B cell (primary cell): ENCODE data around the gene PPP2R5E. TPM values are rescaled to one million over a fixed set of nuclear protein-coding genes. Genes with fewer than 3 reads are reported as not detected.

ENCODE experiments used
- ATAC-seq: fragments of 200-7000 bp; cut with Tn5 transposase; one replicate; pipeline ENCODE4 v1.10.0; 2021; ENCODE audit warnings: low read depth, mild to moderate bottlenecking, moderate number of reproducible peaks, moderate library complexity
- CTCF ChIA-PET: fragments of 350-600 bp; sonication (Branson Sonifier 250); formaldehyde crosslinking; loops from one replicate; lab custom pipeline; 2021; ENCODE audit warnings: antibody characterized with exemption, inconsistent platforms; lab: Charles Lee
- POLR2A ChIA-PET: fragments of 350-600 bp; sonication (Branson Sonifier 250); formaldehyde crosslinking; loops from one replicate; lab custom pipeline; 2021; ENCODE audit warnings: antibody characterized with exemption; lab: Charles Lee
- DNase-seq: peaks from one replicate; pipeline ENCODE4 v3.0.0; 2013
- H2AFZ ChIP-seq: 2 replicates; pipeline ENCODE4 v1.6.1; 2012; ENCODE audit warnings: mild to moderate bottlenecking, low read depth, low read length; ENCODE audit not compliant: insufficient read depth, poor library complexity, severe bottlenecking
- H3K27ac ChIP-seq, 2 donors: 1 replicate in 1 of 2; 2 replicates in 1 of 2; pipeline ENCODE4 v1.5.1; 2012 to 2013; ENCODE audit warnings: low read length in 2 of 2, mild to moderate bottlenecking in 2 of 2, moderate library complexity in 1 of 2
- H3K27me3 ChIP-seq, 4 experiments: fragments of 200-600 bp in 1 of 4; sonication (generic) in 1 of 4; replicated peaks in 1 of 4; 1 replicate in 2 of 4; 2 replicates in 2 of 4; pipeline versions ENCODE4 v1.6.1 to v1.7.0; 2013 to 2016; ENCODE audit warnings: low read length in 3 of 4, mild to moderate bottlenecking in 2 of 4, mixed read lengths in 1 of 4, moderate library complexity in 1 of 4; ENCODE audit not compliant: insufficient read depth in 4 of 4, control insufficient read depth in 3 of 4; ENCODE audit errors: control extremely low read depth in 1 of 4
- H3K36me3 ChIP-seq, 2 experiments: replicated peaks in 1 of 2; 1 replicate in 1 of 2; 2 replicates in 1 of 2; pipeline versions ENCODE4 v1.6.1 to v1.7.1; 2013; ENCODE audit warnings: low read length in 1 of 2; ENCODE audit not compliant: insufficient read depth in 2 of 2, control insufficient read depth in 1 of 2; ENCODE audit errors: control extremely low read depth in 1 of 2, extremely low read depth in 1 of 2
- H3K4me1 ChIP-seq, 2 donors: fragments of 200-600 bp in 1 of 2; sonication (generic) in 1 of 2; 1 replicate in 1 of 2; 2 replicates in 1 of 2; pipeline versions ENCODE4 v1.5.1 to v1.6.1; 2013 to 2017; ENCODE audit warnings: low read length in 2 of 2; ENCODE audit not compliant: control insufficient read depth in 2 of 2, insufficient read depth in 2 of 2
- H3K4me2 ChIP-seq: replicated peaks from 2 replicates; pipeline ENCODE3; 2012; ENCODE audit warnings: mild to moderate bottlenecking, low read depth, low read length; ENCODE audit not compliant: poor library complexity, severe bottlenecking
- H3K4me3 ChIP-seq, 5 experiments: fragments of 200-600 bp in 1 of 5; sonication (generic) in 1 of 5; 1 replicate in 3 of 5; 2 replicates in 2 of 5; pipeline versions ENCODE4 v1.5.1 to v1.7.0; 2011 to 2016; ENCODE audit warnings: low read length in 4 of 5, mild to moderate bottlenecking in 4 of 5, low read depth in 2 of 5, control low read depth in 1 of 5, moderate library complexity in 1 of 5; ENCODE audit not compliant: insufficient read depth in 1 of 5; ENCODE audit errors: control extremely low read depth in 1 of 5, extremely low read depth in 1 of 5
- H3K79me2 ChIP-seq: fragments of 200-600 bp; sonication (generic); one replicate; pipeline ENCODE4 v1.6.0; 2016; ENCODE audit warnings: low read length; ENCODE audit not compliant: control insufficient read depth, insufficient read depth
- H3K9ac ChIP-seq: fragments of 200-600 bp; sonication (generic); 2 replicates; pipeline ENCODE4 v1.6.1; 2017; ENCODE audit warnings: mild to moderate bottlenecking, low read length, moderate library complexity
- H3K9me3 ChIP-seq, 3 donors: one replicate each; pipeline versions ENCODE4 v1.6.1 to v1.7.1; 2013; ENCODE audit warnings: low read length in 2 of 3; ENCODE audit not compliant: control insufficient read depth in 2 of 3, insufficient read depth in 1 of 3; ENCODE audit errors: control extremely low read depth in 1 of 3
- H4K20me1 ChIP-seq: 2 replicates; pipeline ENCODE4 v1.6.0; 2012; ENCODE audit warnings: mild to moderate bottlenecking, low read length; ENCODE audit not compliant: insufficient read depth, control insufficient read depth, poor library complexity, severe bottlenecking
- H3K27ac Mint-ChIP-seq: one replicate; pipeline ENCODE4 v1.8.0; 2021; ENCODE audit warnings: mixed read lengths
- H3K27me3 Mint-ChIP-seq: one replicate; pipeline ENCODE4 v1.8.0; 2021; ENCODE audit warnings: mixed read lengths
- H3K4me1 Mint-ChIP-seq: one replicate; pipeline ENCODE4 v1.8.0; 2021; ENCODE audit warnings: mixed read lengths
- H3K4me3 Mint-ChIP-seq: one replicate; pipeline ENCODE4 v1.8.0; 2021; ENCODE audit warnings: mixed read lengths
- H3K9me3 Mint-ChIP-seq: one replicate; pipeline ENCODE4 v1.8.0; 2022; ENCODE audit warnings: mixed read lengths; ENCODE audit not compliant: insufficient read depth
- EZH2 ChIP-seq: IDR thresholded peaks from 2 replicates; pipeline ENCODE4 v1.6.1; 2012; ENCODE audit warnings: borderline replicate concordance, low read depth, mild to moderate bottlenecking, moderate library complexity, low read length; ENCODE audit not compliant: insufficient read depth, poor library complexity, severe bottlenecking
- WGBS: methylation state at CpG from one replicate; pipeline ENCODE4 v1.1.5; 2013; ENCODE audit warnings: missing lambda C conversion rate; ENCODE audit not compliant: insufficient coverage; 5-methylcytosine and 5-hydroxymethylcytosine counted together
- intact Hi-C: fragments of 100-400 bp; cut with micrococcal nuclease; formaldehyde crosslinking; loops from one replicate; pipeline ENCODE4 v1.10.0; 2022
- polyA plus RNA-seq: library from polyadenylated mRNA; depleted of rRNA; stranded (reverse); fragments of >200 nt; gene quantifications from 2 replicates; pipeline ENCODE4 v1.2.3, GENCODE V29; 2012
- small RNA-seq: library from RNA; depleted of rRNA; stranded (forward); fragments of <200 nt; gene quantifications from one replicate; pipeline ENCODE3, GENCODE V24; 2012; ENCODE audit warnings: low replicate concordance, low read depth; ENCODE audit not compliant: insufficient read length
- total RNA-seq, 2 donors: library from RNA; stranded (reverse); fragments of 120-200 nt in 1 of 2; gene quantifications; 1 replicate in 1 of 2; 2 replicates in 1 of 2; pipeline versions ENCODE4 v1.2.3 to v1.2.4, GENCODE V29; 2013 to 2022
- TF ChIP-seq, protein P1 (sequence below): fragments of 200-600 bp; IDR thresholded peaks from one replicate; pipeline ENCODE4 v1.8.0; 2022; ENCODE audit warnings: antibody characterized with exemption, mild to moderate bottlenecking

PPP2R5E gene
- total and polyA plus RNA-seq, 2 donors (not counting 1 experiment from before 2014, with no cell fraction given): 6.3 to 40.6 TPM

GRCh38 chr14:63322472-63322871 is 220.7 kb downstream of the PPP2R5E start:
- Histone ChIP-seq H3K4me1 (no peaks in the 10 kb centered on the region), H3K9me3 (peaks cover 0 to 2% (median 0%) of the 10 kb centered on the region in 3 donors), H3K79me2 (no peaks in the 10 kb centered on the region), H3K4me2 (no peak overlapping the region), H2AFZ (no peak overlapping the region), H3K27me3 (peaks cover 0 to 2% (median 0%) of the 10 kb centered on the region in 4 experiments), H4K20me1 (no peaks in the 10 kb centered on the region), H3K9ac (no peak overlapping the region), H3K36me3 (no peaks in the 10 kb centered on the region), H3K27ac (no peak overlapping the region), H3K4me3 (no peak overlapping the region)
- Mint-ChIP-seq H3K27ac (no peak overlapping the region), H3K27me3 (peaks cover 14% of the 10 kb centered on the region), H3K4me1 (no peaks in the 10 kb centered on the region), H3K9me3 (no peaks in the 10 kb centered on the region), H3K4me3 (no peak overlapping the region)
- intact Hi-C loops: no loop called here
- WGBS: 100% methylated on average over 1 of the region's 1 CpG
- TF ChIP-seq, protein P1, sequence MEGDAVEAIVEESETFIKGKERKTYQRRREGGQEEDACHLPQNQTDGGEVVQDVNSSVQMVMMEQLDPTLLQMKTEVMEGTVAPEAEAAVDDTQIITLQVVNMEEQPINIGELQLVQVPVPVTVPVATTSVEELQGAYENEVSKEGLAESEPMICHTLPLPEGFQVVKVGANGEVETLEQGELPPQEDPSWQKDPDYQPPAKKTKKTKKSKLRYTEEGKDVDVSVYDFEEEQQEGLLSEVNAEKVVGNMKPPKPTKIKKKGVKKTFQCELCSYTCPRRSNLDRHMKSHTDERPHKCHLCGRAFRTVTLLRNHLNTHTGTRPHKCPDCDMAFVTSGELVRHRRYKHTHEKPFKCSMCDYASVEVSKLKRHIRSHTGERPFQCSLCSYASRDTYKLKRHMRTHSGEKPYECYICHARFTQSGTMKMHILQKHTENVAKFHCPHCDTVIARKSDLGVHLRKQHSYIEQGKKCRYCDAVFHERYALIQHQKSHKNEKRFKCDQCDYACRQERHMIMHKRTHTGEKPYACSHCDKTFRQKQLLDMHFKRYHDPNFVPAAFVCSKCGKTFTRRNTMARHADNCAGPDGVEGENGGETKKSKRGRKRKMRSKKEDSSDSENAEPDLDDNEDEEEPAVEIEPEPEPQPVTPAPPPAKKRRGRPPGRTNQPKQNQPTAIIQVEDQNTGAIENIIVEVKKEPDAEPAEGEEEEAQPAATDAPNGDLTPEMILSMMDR: no peak
- no peak for TF ChIP-seq EZH2
- ChIA-PET POLR2A (no interaction called here), CTCF (no interaction called here)
- ATAC-seq (no peak), DNase-seq (no peak)

Small RNA genes within 50 kb of the gene (small RNA-seq; reads per million reads assigned to genes)
- not detected for gene RF00601

Other genes starting within 250 kb of the PPP2R5E start
- gene GPHB5, start 224.4 kb downstream of the PPP2R5E start, total RNA-seq: not detected in 2 replicates
- gene GPHB5, start 224.4 kb downstream of the PPP2R5E start, polyA plus RNA-seq: not detected in 2 replicates
- 19.0 and 21.8 TPM in 2 replicates for gene WDR89, start 98.5 kb upstream of the PPP2R5E start, total RNA-seq
- 5.9 and 6.1 TPM in 2 replicates for gene WDR89, start 98.5 kb upstream of the PPP2R5E start, polyA plus RNA-seq
- 44.3 and 46.4 TPM in 2 replicates for gene SGPP1, start 184.7 kb upstream of the PPP2R5E start, total RNA-seq
- gene SGPP1, start 184.7 kb upstream of the PPP2R5E start, polyA plus RNA-seq: 13.8 and 19.0 TPM in 2 replicates